LNCAP (cell line): ENCODE results near the gene AFF4.

Experiments used
- TF ChIP-seq, protein P1 (sequence below): fragments of 450-650 bp; IDR thresholded peaks from 2 replicates; pipeline ENCODE4 v1.5.1; 2017; ENCODE audit warnings: mild to moderate bottlenecking

The AFF4 gene

DNA sequence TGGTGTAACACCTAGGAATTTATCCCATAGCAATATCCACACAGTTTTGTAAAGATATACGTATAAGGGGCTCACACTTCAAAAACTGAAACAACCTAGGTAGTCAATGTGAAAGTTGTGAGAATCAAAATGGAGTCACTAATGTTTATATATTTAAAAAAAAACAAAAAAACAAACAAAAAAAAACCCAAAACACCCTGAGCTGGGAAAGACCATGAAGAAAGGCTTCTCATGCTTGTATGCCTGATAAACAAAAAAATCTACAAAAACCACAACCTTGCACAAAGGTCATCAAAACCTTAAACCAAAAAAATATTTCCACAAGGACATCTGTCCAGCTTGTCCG is 35.4 kb downstream of the AFF4 start:
- TF ChIP-seq, protein P1, sequence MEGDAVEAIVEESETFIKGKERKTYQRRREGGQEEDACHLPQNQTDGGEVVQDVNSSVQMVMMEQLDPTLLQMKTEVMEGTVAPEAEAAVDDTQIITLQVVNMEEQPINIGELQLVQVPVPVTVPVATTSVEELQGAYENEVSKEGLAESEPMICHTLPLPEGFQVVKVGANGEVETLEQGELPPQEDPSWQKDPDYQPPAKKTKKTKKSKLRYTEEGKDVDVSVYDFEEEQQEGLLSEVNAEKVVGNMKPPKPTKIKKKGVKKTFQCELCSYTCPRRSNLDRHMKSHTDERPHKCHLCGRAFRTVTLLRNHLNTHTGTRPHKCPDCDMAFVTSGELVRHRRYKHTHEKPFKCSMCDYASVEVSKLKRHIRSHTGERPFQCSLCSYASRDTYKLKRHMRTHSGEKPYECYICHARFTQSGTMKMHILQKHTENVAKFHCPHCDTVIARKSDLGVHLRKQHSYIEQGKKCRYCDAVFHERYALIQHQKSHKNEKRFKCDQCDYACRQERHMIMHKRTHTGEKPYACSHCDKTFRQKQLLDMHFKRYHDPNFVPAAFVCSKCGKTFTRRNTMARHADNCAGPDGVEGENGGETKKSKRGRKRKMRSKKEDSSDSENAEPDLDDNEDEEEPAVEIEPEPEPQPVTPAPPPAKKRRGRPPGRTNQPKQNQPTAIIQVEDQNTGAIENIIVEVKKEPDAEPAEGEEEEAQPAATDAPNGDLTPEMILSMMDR, result no peak

DNA sequence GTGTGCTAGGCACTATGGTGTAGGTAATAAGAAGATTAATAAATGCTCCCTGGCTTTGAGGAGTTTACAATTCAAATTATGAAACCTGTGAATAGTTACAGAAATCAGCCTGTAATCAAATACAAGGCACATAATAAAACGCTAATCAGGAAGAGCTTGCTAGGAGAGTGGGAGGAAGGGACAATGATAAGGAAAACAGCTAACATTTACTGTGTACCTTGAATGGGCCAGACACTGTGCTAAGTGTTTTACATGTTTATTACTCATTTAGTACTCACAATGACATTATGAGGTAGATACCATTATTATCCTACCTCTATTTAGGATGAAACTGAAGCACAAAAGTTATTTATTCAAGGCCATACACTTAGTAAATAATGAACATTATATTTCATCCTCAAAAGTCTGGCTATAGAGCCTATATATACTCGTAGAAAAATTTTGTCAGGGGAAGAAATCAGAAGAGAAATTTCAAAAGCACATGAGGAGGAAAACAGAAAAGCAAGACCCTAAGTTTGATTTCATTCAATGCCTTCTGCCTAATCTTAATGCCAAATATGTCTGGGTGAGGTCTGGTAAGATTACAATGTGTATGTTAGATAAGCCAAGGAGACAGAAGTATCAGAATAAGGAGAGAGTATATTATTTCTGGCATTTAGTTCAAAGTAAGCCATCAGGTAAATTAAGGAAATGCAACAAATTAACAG is 35.9 kb downstream of the AFF4 start:
- TF ChIP-seq, protein P1, result no peak

DNA sequence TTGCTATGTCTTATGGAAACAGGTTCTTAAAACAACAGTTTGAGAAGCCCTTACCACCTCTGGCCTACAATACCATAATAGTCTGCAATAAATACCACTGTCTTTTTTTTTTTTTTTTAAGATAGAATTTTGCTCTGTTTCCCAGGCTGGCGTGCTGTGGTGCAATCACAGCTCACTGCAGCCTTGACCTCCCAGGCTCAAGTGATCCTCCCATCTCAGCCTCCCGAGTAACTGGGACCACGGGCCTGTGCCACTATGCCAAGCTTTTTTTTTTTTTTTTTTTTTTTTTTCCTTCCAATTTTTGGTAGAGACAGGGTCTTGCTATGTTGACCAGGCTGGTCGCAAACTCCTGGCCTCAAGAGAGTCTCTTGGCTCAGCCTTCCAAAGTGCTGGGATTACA is 37.0 kb downstream of the AFF4 start:
- TF ChIP-seq, protein P1, result no peak

DNA sequence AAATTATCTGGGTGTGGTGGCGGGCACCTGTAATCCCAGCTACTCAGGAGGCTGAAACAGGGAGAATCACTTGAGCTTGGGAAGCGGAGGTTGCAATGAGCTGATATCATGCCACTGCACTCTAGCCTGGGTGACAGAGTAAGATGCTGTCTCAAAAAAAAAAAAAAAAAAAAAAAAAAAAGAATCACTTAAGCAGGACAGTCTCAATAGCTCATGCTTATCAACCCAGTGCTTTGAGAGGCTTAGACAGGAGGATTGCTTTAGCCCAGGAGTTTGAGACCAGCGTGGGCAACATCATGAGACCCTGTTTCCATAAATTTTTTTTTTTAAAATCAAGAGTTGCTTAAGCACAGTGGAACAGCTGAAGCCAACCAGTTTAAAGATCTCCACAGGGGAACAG is 47.3 kb downstream of the AFF4 start:
- TF ChIP-seq, protein P1, result no peak

DNA sequence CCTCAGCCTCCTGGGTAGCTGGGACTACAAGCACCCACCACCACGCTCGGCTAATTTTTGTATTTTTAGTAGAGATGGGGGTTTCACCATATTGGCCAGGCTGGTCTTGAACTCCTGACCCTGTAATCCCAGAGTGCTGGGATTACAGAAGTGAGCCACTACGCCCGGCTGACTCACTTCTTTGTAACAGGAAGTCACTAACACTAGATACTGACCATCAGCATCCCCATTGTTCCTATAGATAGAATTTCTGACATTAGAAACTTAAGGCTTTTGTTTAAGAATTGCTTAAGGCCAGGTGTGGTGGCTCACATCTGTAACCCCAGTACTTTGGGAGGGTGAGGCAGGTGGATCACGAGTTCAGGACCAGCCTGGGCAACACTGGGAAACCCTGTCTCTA is 47.8 kb downstream of the AFF4 start:
- TF ChIP-seq, protein P1, result no peak

DNA sequence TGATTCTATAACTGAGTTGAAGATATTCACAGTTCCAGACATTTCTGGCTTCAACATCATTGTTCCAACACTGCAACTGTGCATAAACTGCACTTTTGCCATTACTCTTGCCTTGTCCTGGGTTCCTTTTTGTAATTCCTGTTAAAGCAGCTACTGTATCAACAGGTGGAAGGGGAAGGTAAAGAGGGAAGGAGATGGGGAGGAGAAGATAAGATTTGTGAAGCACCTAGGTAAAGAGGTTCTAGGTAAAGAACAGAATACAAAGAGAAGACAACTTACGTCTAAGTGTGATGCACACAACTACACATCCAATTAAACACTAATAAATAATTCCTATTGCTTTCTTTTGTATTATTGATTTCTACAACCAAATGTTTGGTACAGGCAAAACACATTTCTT is 53.7 kb downstream of the AFF4 start:
- TF ChIP-seq, protein P1, result no peak

DNA sequence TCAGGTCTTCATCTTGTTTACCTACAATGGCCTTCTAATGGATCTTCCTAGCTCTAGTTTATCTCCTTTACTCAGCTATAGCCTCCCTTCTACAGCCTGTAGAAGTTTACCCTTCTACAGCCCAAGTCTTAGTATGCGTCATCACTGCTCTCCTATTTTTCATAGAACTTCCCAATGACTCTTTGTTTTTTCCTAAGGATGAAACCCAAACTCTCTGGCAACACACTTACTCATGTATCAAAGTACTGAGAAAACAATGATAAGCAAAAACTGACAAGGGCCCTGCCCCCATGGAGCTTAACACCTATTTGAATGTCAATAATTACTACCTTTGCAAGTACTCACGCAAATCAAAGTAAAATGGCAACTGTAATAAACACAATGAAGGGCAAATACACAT is 56.3 kb downstream of the AFF4 start:
- TF ChIP-seq, protein P1, result no peak

DNA sequence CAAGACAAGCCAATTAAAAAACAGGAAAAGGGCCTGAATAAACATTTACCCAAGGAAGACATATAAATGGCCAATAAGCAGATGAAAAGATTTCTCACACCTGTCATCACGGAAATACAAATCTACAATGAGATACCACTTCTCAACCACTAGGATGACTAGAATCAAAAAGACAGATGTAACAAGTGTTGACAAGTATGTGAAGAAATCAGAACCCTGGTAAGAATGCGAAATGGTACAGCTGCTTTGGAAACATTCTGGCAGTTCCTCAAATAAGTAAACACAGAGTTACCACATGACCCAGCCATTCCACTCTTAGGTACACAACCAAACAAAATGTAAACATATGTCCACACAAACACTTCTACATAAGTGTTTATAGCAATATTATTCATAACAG is 57.5 kb downstream of the AFF4 start:
- TF ChIP-seq, protein P1, result no peak
